ENCODE measurements around the gene RDH5.

The RDH5 gene

GRCh38 chr12:55720071-55720564 is at the start of gene RDH5:
Gene RDH5, plus strand, starts transcription at chr12:55720393. Its CDS starts 792 bp downstream, at chr12:55721185.
- Histone ChIP-seq H2AFZ (ENCODE audit: low read depth, low read length) (no peak within 1 kb of the TSS), H3K36me3 (ENCODE audit: insufficient read depth, low read length) (peaks cover 20% of the 10 kb centered on the region), H3K4me3 (ENCODE audit: low read length) (no peak within 1 kb of the TSS), H3K4me1 (ENCODE audit: insufficient read depth, low read length) (peaks cover 25% of the 10 kb centered on the region), H3K27me3 (ENCODE audit: insufficient read depth, low read length) (no peaks in the 10 kb centered on the region), H3K9me3 (ENCODE audit: low read length) (no peaks in the 10 kb centered on the region)

GRCh38 chr12:55671746-55672145 is 48.4 kb upstream of the RDH5 start:
- H3K9me3 ChIP-seq (ENCODE audit: low read length): no peaks in the 10 kb centered on the region
- no peak overlapping the region for H2AFZ ChIP-seq (ENCODE audit: low read depth, low read length)
- H3K4me3 ChIP-seq (ENCODE audit: low read length): no peak overlapping the region
- H3K4me1 ChIP-seq (ENCODE audit: insufficient read depth, low read length): no peaks in the 10 kb centered on the region
- H3K36me3 ChIP-seq (ENCODE audit: insufficient read depth, low read length): no peaks in the 10 kb centered on the region
- peaks cover 4% of the 10 kb centered on the region for H3K27me3 ChIP-seq (ENCODE audit: insufficient read depth, low read length)

- Histone ChIP-seq H3K9me3 (ENCODE audit: low read length) (no peaks in the 10 kb centered on the region), H3K4me3 (ENCODE audit: low read length) (no peak overlapping the region), H3K36me3 (ENCODE audit: insufficient read depth, low read length) (no peaks in the 10 kb centered on the region), H3K27me3 (ENCODE audit: insufficient read depth, low read length) (peaks cover 4% of the 10 kb centered on the region), H3K4me1 (ENCODE audit: insufficient read depth, low read length) (no peaks in the 10 kb centered on the region), H2AFZ (ENCODE audit: low read depth, low read length) (no peak overlapping the region)
These were observed 46.6 kb upstream of the RDH5 start for GRCh38 chr12:55673638-55674037.

GRCh38 chr12:55675666-55676065 is 44.5 kb upstream of the RDH5 start:
- Histone ChIP-seq H3K4me1 (ENCODE audit: insufficient read depth, low read length) (no peaks in the 10 kb centered on the region), H3K4me3 (ENCODE audit: low read length) (no peak overlapping the region), H3K9me3 (ENCODE audit: low read length) (no peaks in the 10 kb centered on the region), H3K27me3 (ENCODE audit: insufficient read depth, low read length) (peaks cover 4% of the 10 kb centered on the region), H3K36me3 (ENCODE audit: insufficient read depth, low read length) (no peaks in the 10 kb centered on the region), H2AFZ (ENCODE audit: low read depth, low read length) (no peak overlapping the region)

- no peaks in the 10 kb centered on the region for H3K36me3 ChIP-seq (ENCODE audit: insufficient read depth, low read length)
These were observed 43.5 kb upstream of the RDH5 start for GRCh38 chr12:55676707-55677106.

GRCh38 chr12:55679691-55680090 is 40.5 kb upstream of the RDH5 start:
- no peaks in the 10 kb centered on the region for H3K27me3 ChIP-seq (ENCODE audit: insufficient read depth, low read length)
- H2AFZ ChIP-seq (ENCODE audit: low read depth, low read length): no peak overlapping the region
- H3K4me3 ChIP-seq (ENCODE audit: low read length): no peak overlapping the region
- H3K36me3 ChIP-seq (ENCODE audit: insufficient read depth, low read length): no peaks in the 10 kb centered on the region
- H3K9me3 ChIP-seq (ENCODE audit: low read length): no peaks in the 10 kb centered on the region
- H3K4me1 ChIP-seq (ENCODE audit: insufficient read depth, low read length): no peaks in the 10 kb centered on the region

More at GRCh38 chr12:55676707-55677106, 43.5 kb upstream of the RDH5 start:
- H3K9me3 ChIP-seq (ENCODE audit: low read length): no peaks in the 10 kb centered on the region
- H3K4me1 ChIP-seq (ENCODE audit: insufficient read depth, low read length): no peaks in the 10 kb centered on the region
- no peak overlapping the region for H3K4me3 ChIP-seq (ENCODE audit: low read length)
- H3K27me3 ChIP-seq (ENCODE audit: insufficient read depth, low read length): peaks cover 4% of the 10 kb centered on the region
- H2AFZ ChIP-seq (ENCODE audit: low read depth, low read length): no peak overlapping the region

GRCh38 chr12:55681142-55682077 is 38.8 kb upstream of the RDH5 start:
- Histone ChIP-seq H3K4me3 (ENCODE audit: low read length) (no peak overlapping the region), H3K27me3 (ENCODE audit: insufficient read depth, low read length) (no peaks in the 10 kb centered on the region)

GRCh38 chr12:55682087-55682796 is 38.0 kb upstream of the RDH5 start:
- Histone ChIP-seq H3K36me3 (ENCODE audit: insufficient read depth, low read length) (peaks cover 2% of the 10 kb centered on the region), H3K27me3 (ENCODE audit: insufficient read depth, low read length) (no peaks in the 10 kb centered on the region), H2AFZ (ENCODE audit: low read depth, low read length) (no peak overlapping the region), H3K9me3 (ENCODE audit: low read length) (no peaks in the 10 kb centered on the region), H3K4me1 (ENCODE audit: insufficient read depth, low read length) (no peaks in the 10 kb centered on the region), H3K4me3 (ENCODE audit: low read length) (no peak overlapping the region)

More at GRCh38 chr12:55681142-55682077, 38.8 kb upstream of the RDH5 start:
- Histone ChIP-seq H3K4me1 (ENCODE audit: insufficient read depth, low read length) (no peaks in the 10 kb centered on the region), H3K9me3 (ENCODE audit: low read length) (no peaks in the 10 kb centered on the region), H3K36me3 (ENCODE audit: insufficient read depth, low read length) (no peaks in the 10 kb centered on the region), H2AFZ (ENCODE audit: low read depth, low read length) (no peak overlapping the region)

- H3K4me3 ChIP-seq (ENCODE audit: low read length): no peak overlapping the region
- H3K4me1 ChIP-seq (ENCODE audit: insufficient read depth, low read length): no peaks in the 10 kb centered on the region
- H2AFZ ChIP-seq (ENCODE audit: low read depth, low read length): no peak overlapping the region
- H3K27me3 ChIP-seq (ENCODE audit: insufficient read depth, low read length): no peaks in the 10 kb centered on the region
- no peaks in the 10 kb centered on the region for H3K9me3 ChIP-seq (ENCODE audit: low read length)
- peaks cover 7% of the 10 kb centered on the region for H3K36me3 ChIP-seq (ENCODE audit: insufficient read depth, low read length)
These were observed 36.5 kb upstream of the RDH5 start for GRCh38 chr12:55683676-55684075.

- Histone ChIP-seq H3K36me3 (ENCODE audit: insufficient read depth, low read length) (peaks cover 7% of the 10 kb centered on the region), H3K4me1 (ENCODE audit: insufficient read depth, low read length) (no peaks in the 10 kb centered on the region), H3K4me3 (ENCODE audit: low read length) (no peak overlapping the region), H3K27me3 (ENCODE audit: insufficient read depth, low read length) (no peaks in the 10 kb centered on the region), H2AFZ (ENCODE audit: low read depth, low read length) (no peak overlapping the region), H3K9me3 (ENCODE audit: low read length) (no peaks in the 10 kb centered on the region)
These were observed 35.3 kb upstream of the RDH5 start for GRCh38 chr12:55684761-55685370.

- Histone ChIP-seq H3K27me3 (ENCODE audit: insufficient read depth, low read length) (no peaks in the 10 kb centered on the region), H3K4me3 (ENCODE audit: low read length) (no peak overlapping the region), H3K36me3 (ENCODE audit: insufficient read depth, low read length) (peaks cover 7% of the 10 kb centered on the region), H3K4me1 (ENCODE audit: insufficient read depth, low read length) (no peaks in the 10 kb centered on the region), H3K9me3 (ENCODE audit: low read length) (no peaks in the 10 kb centered on the region), H2AFZ (ENCODE audit: low read depth, low read length) (no peak overlapping the region)
These were observed 34.5 kb upstream of the RDH5 start for GRCh38 chr12:55685671-55686070.

GRCh38 chr12:55686366-55687010 is 33.7 kb upstream of the RDH5 start:
- peaks cover 7% of the 10 kb centered on the region for H3K36me3 ChIP-seq (ENCODE audit: insufficient read depth, low read length)
- no peak overlapping the region for H2AFZ ChIP-seq (ENCODE audit: low read depth, low read length)
- H3K27me3 ChIP-seq (ENCODE audit: insufficient read depth, low read length): no peaks in the 10 kb centered on the region
- no peaks in the 10 kb centered on the region for H3K4me1 ChIP-seq (ENCODE audit: insufficient read depth, low read length)
- H3K4me3 ChIP-seq (ENCODE audit: low read length): no peak overlapping the region
- H3K9me3 ChIP-seq (ENCODE audit: low read length): no peaks in the 10 kb centered on the region
